Liver (tissue), 9 donors: ENCODE results near the gene NUDT1. TPM values are rescaled to one million over a fixed set of nuclear protein-coding genes. Genes with fewer than 3 reads are reported as not detected.

ENCODE experiments used
- DNase-seq: peaks from one replicate; pipeline ENCODE4 v3.0.0-alpha.2; 2017; ENCODE audit warnings: low spot score
- H3K27ac ChIP-seq, 2 donors: one replicate each; pipeline ENCODE4 v1.7.0; 2013; ENCODE audit warnings: inconsistent platforms in 2 of 2, low read length in 2 of 2, control low read depth in 1 of 2, low read depth in 1 of 2, mild to moderate bottlenecking in 1 of 2
- H3K27me3 ChIP-seq, 4 donors: one replicate each; pipeline versions ENCODE4 v1.6.1 to v1.7.0; 2013; ENCODE audit warnings: low read length in 3 of 4, inconsistent platforms in 1 of 4, mild to moderate bottlenecking in 1 of 4, moderate library complexity in 1 of 4; ENCODE audit not compliant: control insufficient read depth in 4 of 4, insufficient read depth in 4 of 4
- H3K36me3 ChIP-seq, 4 donors: one replicate each; pipeline versions ENCODE4 v1.6.1 to v1.7.0; 2013; ENCODE audit warnings: low read length in 3 of 4, mild to moderate bottlenecking in 3 of 4, low read depth in 1 of 4, moderate library complexity in 1 of 4; ENCODE audit not compliant: control insufficient read depth in 4 of 4, insufficient read depth in 3 of 4
- H3K4me1 ChIP-seq, 4 donors: one replicate each; pipeline versions ENCODE4 v1.6.1 to v1.7.0; 2013; ENCODE audit warnings: low read length in 3 of 4, mild to moderate bottlenecking in 3 of 4, moderate library complexity in 1 of 4; ENCODE audit not compliant: control insufficient read depth in 4 of 4, insufficient read depth in 4 of 4
- H3K4me3 ChIP-seq, 3 donors: one replicate each; pipeline versions ENCODE4 v1.6.1 to v1.7.0; 2013; ENCODE audit warnings: low read length in 3 of 3, control low read depth in 1 of 3, low read depth in 1 of 3, mild to moderate bottlenecking in 1 of 3
- H3K9ac ChIP-seq, 2 donors: one replicate each; pipeline ENCODE4 v1.7.0; 2013; ENCODE audit warnings: low read length in 2 of 2, mild to moderate bottlenecking in 2 of 2, moderate library complexity in 2 of 2, control low read depth in 1 of 2, low read depth in 1 of 2
- H3K9me3 ChIP-seq, 4 donors: one replicate each; pipeline versions ENCODE4 v1.6.1 to v1.7.0; 2013; ENCODE audit warnings: low read length in 3 of 4; ENCODE audit not compliant: control insufficient read depth in 4 of 4
- EGR1 ChIP-seq, 2 donors: IDR thresholded peaks; 2 replicates each; pipeline ENCODE4 v1.6.1; 2016 to 2018; ENCODE audit warnings: antibody characterized with exemption in 2 of 2, low read depth in 2 of 2
- FOXA1 ChIP-seq: IDR thresholded peaks from 2 replicates; pipeline ENCODE4 v1.6.1; 2016; ENCODE audit warnings: antibody characterized with exemption
- FOXA2 ChIP-seq: IDR thresholded peaks from 2 replicates; pipeline ENCODE4 v1.6.1; 2016; ENCODE audit warnings: antibody characterized with exemption
- GABPA ChIP-seq, 2 donors: IDR thresholded peaks in 1 of 2; conservative IDR thresholded peaks in 1 of 2; 2 replicates each; pipeline ENCODE4 v1.6.1; 2016; ENCODE audit warnings: antibody characterized with exemption in 2 of 2, mild to moderate bottlenecking in 1 of 2, moderate library complexity in 1 of 2
- HNF4A ChIP-seq, 2 donors: conservative IDR thresholded peaks; 2 replicates each; pipeline ENCODE4 v1.6.1; 2016; ENCODE audit warnings: antibody characterized with exemption in 2 of 2, mild to moderate bottlenecking in 2 of 2
- HNF4G ChIP-seq: IDR thresholded peaks from 2 replicates; pipeline ENCODE4 v1.6.1; 2016; ENCODE audit warnings: antibody characterized with exemption
- JUND ChIP-seq, 2 donors: IDR thresholded peaks; 2 replicates each; pipeline ENCODE4 v1.6.1; 2016; ENCODE audit warnings: antibody characterized with exemption in 2 of 2
- MAX ChIP-seq: IDR thresholded peaks from 2 replicates; pipeline ENCODE4 v1.6.1; 2016; ENCODE audit warnings: antibody characterized with exemption
- NR2F2 ChIP-seq: IDR thresholded peaks from 2 replicates; pipeline ENCODE4 v1.6.1; 2016; ENCODE audit warnings: antibody characterized with exemption
- RAD21 ChIP-seq, 2 donors: IDR thresholded peaks; 2 replicates each; pipeline ENCODE4 v1.6.1; 2016; ENCODE audit warnings: antibody characterized with exemption in 2 of 2, mild to moderate bottlenecking in 2 of 2
- RXRA ChIP-seq, 2 donors: IDR thresholded peaks; 2 replicates each; pipeline ENCODE4 v1.6.1; 2017 to 2018; ENCODE audit warnings: antibody characterized with exemption in 2 of 2, mild to moderate bottlenecking in 1 of 2
- SP1 ChIP-seq: IDR thresholded peaks from 2 replicates; pipeline ENCODE4 v1.6.1; 2018; ENCODE audit warnings: antibody characterized with exemption, mild to moderate bottlenecking
- TAF1 ChIP-seq: conservative IDR thresholded peaks from 2 replicates; pipeline ENCODE4 v1.6.1; 2016; ENCODE audit warnings: antibody characterized with exemption, mild to moderate bottlenecking
- YY1 ChIP-seq: IDR thresholded peaks from 2 replicates; pipeline ENCODE4 v1.6.1; 2016; ENCODE audit warnings: antibody characterized with exemption, mild to moderate bottlenecking
- WGBS: extraction: QIAGEN DNeasy Blood & Tissue Kit; methylation state at CpG from one replicate; pipeline ENCODE4 v1.1.7; 2013; 5-methylcytosine and 5-hydroxymethylcytosine counted together
- polyA plus RNA-seq, 2 donors: library from polyadenylated mRNA; stranded (reverse) in 1 of 2; unstranded in 1 of 2; fragments of 200-250 nt in 1 of 2; fragments of >200 nt in 1 of 2; fragmentation: Nextera tagmentation in 1 of 2; extraction: Ambion mirVana in 1 of 2; gene quantifications; one replicate each; pipeline versions ENCODE4 v1.2.1 to v1.2.3, GENCODE V29; 2013 to 2015
- total RNA-seq, 2 donors: library from RNA; depleted of rRNA; stranded (reverse); fragments of >200 nt; gene quantifications; one replicate each; pipeline ENCODE4 v1.2.3, GENCODE V29; 2014
- TF ChIP-seq, protein P1 (sequence below): IDR thresholded peaks from 2 replicates; pipeline ENCODE4 v1.6.1; 2016; ENCODE audit warnings: antibody characterized with exemption, mild to moderate bottlenecking
- TF ChIP-seq, protein P2 (sequence below): IDR thresholded peaks from 2 replicates; pipeline ENCODE4 v1.6.1; 2016; ENCODE audit warnings: antibody characterized with exemption
- TF ChIP-seq, protein P3 (sequence below): IDR thresholded peaks from 2 replicates; pipeline ENCODE4 v1.6.1; 2016; ENCODE audit warnings: antibody characterized with exemption
- TF ChIP-seq, protein P4 (sequence below): fragments of 150-350 bp; IDR thresholded peaks from 2 replicates; pipeline ENCODE4 v1.5.1; 2017; ENCODE audit warnings: improper control_type of control experiment, low read depth, low read length; ENCODE audit not compliant: missing input control
- donor health status: healthy.
- donor health status: healthy.
- donor health status: healthy.
- donor health status: healthy.
- donor health status: healthy.

Gene NUDT1
- total and polyA plus RNA-seq, 4 donors, result 1.0 to 22.3 (median 3.1) TPM

DNA sequence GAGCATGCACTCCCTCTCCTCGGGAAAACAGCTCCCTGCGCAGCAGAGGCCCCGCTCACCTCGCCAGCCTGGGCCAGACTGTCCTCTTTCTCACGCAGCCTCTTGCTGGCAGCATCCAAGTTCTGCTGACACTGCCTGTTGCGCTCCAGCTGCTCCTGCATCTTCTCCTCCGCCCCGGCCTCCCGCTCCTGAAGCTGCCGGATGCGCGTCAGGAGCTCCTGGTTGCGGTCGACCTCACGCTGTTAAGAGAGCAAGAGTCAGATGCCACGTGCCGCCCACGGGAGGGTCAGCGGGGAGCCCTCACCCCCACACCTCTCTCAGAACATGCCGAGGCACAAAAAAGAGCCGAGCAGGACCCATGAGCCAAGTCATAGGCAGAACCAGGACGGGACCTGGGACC is 19.5 kb upstream of the NUDT1 start:
- H3K27me3 ChIP-seq, result no peaks in the 10 kb centered on the region
- no peak for DNase-seq
- H3K36me3 ChIP-seq, result peaks cover 0 to 41% (median 12%) of the 10 kb centered on the region in 4 donors
- TF ChIP-seq NR2F2 (no peak), MAX (no peak), FOXA1 (no peak), RAD21 (IDR thresholded peaks at IDR 0.05) (no peak), JUND (IDR thresholded peaks at IDR 0.05) (no peak), HNF4G (no peak), TAF1 (no peak), RXRA (IDR thresholded peaks at IDR 0.05) (no peak), GABPA (IDR thresholded peaks at IDR 0.05 in 1 of 2, conservative IDR thresholded peaks at IDR 0.05 in 1 of 2) (no peak), YY1 (no peak), EGR1 (IDR thresholded peaks at IDR 0.05; ENCODE audit: low read depth in 2 of 2) (no peak), SP1 (no peak), FOXA2 (no peak), HNF4A (conservative IDR thresholded peaks at IDR 0.05) (no peak)
- TF ChIP-seq, protein P1, sequence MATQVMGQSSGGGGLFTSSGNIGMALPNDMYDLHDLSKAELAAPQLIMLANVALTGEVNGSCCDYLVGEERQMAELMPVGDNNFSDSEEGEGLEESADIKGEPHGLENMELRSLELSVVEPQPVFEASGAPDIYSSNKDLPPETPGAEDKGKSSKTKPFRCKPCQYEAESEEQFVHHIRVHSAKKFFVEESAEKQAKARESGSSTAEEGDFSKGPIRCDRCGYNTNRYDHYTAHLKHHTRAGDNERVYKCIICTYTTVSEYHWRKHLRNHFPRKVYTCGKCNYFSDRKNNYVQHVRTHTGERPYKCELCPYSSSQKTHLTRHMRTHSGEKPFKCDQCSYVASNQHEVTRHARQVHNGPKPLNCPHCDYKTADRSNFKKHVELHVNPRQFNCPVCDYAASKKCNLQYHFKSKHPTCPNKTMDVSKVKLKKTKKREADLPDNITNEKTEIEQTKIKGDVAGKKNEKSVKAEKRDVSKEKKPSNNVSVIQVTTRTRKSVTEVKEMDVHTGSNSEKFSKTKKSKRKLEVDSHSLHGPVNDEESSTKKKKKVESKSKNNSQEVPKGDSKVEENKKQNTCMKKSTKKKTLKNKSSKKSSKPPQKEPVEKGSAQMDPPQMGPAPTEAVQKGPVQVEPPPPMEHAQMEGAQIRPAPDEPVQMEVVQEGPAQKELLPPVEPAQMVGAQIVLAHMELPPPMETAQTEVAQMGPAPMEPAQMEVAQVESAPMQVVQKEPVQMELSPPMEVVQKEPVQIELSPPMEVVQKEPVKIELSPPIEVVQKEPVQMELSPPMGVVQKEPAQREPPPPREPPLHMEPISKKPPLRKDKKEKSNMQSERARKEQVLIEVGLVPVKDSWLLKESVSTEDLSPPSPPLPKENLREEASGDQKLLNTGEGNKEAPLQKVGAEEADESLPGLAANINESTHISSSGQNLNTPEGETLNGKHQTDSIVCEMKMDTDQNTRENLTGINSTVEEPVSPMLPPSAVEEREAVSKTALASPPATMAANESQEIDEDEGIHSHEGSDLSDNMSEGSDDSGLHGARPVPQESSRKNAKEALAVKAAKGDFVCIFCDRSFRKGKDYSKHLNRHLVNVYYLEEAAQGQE, result no peak
- TF ChIP-seq, protein P2, sequence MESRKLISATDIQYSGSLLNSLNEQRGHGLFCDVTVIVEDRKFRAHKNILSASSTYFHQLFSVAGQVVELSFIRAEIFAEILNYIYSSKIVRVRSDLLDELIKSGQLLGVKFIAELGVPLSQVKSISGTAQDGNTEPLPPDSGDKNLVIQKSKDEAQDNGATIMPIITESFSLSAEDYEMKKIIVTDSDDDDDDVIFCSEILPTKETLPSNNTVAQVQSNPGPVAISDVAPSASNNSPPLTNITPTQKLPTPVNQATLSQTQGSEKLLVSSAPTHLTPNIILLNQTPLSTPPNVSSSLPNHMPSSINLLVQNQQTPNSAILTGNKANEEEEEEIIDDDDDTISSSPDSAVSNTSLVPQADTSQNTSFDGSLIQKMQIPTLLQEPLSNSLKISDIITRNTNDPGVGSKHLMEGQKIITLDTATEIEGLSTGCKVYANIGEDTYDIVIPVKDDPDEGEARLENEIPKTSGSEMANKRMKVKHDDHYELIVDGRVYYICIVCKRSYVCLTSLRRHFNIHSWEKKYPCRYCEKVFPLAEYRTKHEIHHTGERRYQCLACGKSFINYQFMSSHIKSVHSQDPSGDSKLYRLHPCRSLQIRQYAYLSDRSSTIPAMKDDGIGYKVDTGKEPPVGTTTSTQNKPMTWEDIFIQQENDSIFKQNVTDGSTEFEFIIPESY, result no peak
- TF ChIP-seq, protein P3, sequence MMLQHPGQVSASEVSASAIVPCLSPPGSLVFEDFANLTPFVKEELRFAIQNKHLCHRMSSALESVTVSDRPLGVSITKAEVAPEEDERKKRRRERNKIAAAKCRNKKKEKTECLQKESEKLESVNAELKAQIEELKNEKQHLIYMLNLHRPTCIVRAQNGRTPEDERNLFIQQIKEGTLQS, result no peak
- TF ChIP-seq, protein P4, sequence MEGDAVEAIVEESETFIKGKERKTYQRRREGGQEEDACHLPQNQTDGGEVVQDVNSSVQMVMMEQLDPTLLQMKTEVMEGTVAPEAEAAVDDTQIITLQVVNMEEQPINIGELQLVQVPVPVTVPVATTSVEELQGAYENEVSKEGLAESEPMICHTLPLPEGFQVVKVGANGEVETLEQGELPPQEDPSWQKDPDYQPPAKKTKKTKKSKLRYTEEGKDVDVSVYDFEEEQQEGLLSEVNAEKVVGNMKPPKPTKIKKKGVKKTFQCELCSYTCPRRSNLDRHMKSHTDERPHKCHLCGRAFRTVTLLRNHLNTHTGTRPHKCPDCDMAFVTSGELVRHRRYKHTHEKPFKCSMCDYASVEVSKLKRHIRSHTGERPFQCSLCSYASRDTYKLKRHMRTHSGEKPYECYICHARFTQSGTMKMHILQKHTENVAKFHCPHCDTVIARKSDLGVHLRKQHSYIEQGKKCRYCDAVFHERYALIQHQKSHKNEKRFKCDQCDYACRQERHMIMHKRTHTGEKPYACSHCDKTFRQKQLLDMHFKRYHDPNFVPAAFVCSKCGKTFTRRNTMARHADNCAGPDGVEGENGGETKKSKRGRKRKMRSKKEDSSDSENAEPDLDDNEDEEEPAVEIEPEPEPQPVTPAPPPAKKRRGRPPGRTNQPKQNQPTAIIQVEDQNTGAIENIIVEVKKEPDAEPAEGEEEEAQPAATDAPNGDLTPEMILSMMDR, result no peak
- H3K27ac ChIP-seq, result no peak overlapping the region
- H3K9ac ChIP-seq, result no peak overlapping the region
- WGBS, result 96% methylated on average over 22 of the region's 22 CpGs
- H3K4me3 ChIP-seq, result no peak overlapping the region
- no peaks in the 10 kb centered on the region for H3K9me3 ChIP-seq
- no peaks in the 10 kb centered on the region for H3K4me1 ChIP-seq
